M059J (cell line): ENCODE measurements around the gene RAB28. TPM values are rescaled to one million over a fixed set of nuclear protein-coding genes. Genes with fewer than 3 reads are reported as not detected.
"Not testable (repeated sequence)": the region's sequence is repeated elsewhere in the genome, so short reads cannot be mapped to it uniquely, and the experiment has no call there.

Experiments used
- DNase-seq: peaks from one replicate; pipeline ENCODE4 v3.0.0-alpha.2; 2012; ENCODE audit warnings: low read depth
- total RNA-seq: library from RNA; depleted of rRNA; stranded (reverse); fragments of >200 nt; shearing (Covaris generic); gene quantifications from 2 replicates; pipeline ENCODE4 v1.2.3, GENCODE V29; 2014

Gene RAB28
- total RNA-seq, 1 experiment from 2014 or later, result 40.2 TPM

DNA sequence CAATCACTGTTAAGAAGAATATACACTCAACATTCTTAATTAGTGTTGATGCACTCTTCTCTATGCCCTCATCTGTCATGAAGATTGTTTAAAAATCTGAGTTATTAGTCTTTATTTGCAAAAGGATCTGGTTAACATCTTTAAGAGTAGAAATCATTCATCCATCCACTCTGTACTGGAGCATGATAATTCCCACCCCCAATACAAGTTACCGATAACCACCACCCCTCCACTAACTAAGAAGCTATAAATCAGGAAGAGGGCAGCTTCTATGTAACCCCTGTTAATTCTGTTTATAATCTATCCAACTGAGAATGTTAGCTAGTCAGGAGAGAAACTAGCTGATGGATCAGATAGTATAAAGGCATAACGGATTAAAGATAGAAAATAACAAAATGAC, 34.5 kb downstream of the RAB28 start:
- DNase-seq, result no peak

DNA sequence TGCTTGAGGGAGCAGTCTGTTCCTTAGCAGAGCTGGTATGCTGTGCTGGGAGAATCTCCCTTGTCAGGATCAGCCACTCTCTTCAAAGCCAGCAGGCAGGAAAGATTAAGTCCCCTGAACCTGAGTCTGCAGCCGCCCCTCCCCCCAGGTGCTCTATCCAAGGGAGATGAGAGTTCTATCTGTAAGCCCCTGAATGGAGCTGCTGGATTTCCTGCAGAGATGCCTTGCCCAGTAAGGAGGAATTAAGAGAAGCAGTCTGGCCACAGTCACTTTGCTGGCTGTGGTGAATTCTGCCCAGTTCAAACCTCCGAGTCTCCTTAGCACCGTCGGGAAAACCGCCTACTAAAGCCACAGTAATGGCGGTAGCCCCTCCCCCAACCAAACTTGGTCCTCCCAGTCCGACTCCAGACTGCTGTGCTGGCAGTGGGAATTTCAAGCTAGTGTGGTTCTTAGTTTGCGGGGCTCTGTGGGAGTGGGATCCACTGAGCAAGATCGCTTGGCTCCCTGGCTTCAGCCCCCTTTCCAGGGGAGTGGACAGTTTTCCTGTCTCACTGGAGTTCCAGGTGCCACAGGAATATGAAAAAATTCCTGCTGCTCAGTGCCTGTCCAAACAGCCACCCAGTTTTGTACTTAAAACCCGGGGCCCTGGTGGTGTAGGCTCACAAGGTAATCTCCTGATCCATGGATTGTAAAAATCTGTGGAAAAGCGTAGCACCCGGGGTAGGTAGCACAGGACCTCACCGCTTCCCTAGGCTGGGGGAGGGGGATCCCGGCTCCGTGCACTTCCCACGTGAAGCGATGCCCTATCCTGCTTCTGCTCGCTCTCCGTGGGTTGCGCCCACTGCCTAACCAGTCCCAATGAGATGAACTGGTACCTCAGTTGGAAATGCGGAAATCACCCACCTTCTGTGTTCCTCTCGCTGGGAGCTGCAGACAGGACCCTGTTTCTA, 38.0 kb downstream of the RAB28 start:
- DNase-seq, result no peak

- no peak for DNase-seq
Observed at GRCh38 chr4:13441506-13441905, 42.6 kb downstream of the RAB28 start.

- DNase-seq, result no peak
Observed at GRCh38 chr4:13436962-13437361, 47.2 kb downstream of the RAB28 start.

- DNase-seq, result no peak
Observed at GRCh38 chr4:13432453-13432852, 51.7 kb downstream of the RAB28 start.

- DNase-seq, result no peak
Observed at GRCh38 chr4:13430834-13431568, 53.1 kb downstream of the RAB28 start.

- no peak for DNase-seq
Observed at GRCh38 chr4:13427599-13428325, 56.4 kb downstream of the RAB28 start.

GRCh38 chr4:13415068-13415785, 68.9 kb downstream of the RAB28 start:
- no peak for DNase-seq

DNA sequence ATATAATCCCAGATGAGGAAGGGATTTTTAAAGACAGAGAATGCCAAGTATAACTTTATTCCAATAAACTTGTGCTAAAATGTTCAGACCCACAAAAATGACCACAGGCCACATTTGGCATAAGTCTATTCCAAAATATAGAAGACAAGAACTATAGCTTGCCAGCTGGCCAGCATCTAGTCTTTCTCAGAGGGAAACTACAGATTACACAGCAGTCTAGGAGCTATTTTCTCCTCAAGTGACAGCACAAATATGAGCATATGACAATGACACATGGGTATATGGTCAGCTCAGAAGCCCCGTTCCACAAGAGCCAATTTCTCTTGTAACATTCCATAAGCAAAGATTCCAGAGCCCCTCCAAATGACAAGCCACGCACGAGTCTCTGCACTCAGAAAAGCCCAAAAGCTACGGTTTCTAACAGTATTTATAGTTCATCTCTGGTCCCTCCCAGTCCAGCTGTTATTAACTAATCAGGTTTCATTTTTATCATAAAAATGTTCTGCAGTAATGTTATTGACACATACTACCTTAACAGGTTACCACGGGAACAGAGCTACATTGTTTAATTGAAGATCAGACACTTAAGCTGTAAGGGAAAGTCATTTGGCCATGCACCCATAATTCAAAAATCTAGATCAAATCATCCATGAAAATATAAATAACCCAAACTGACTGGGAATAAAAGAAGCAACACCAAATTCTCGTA, 70.3 kb downstream of the RAB28 start:
- DNase-seq, result no peak

GRCh38 chr4:13411942-13412341, 72.2 kb downstream of the RAB28 start:
- DNase-seq, result no peak

- DNase-seq, result no peak
Observed at GRCh38 chr4:13409324-13409723, 74.8 kb downstream of the RAB28 start.

- not testable (repeated sequence) for DNase-seq
Observed at GRCh38 chr4:13406156-13406555, 78.0 kb downstream of the RAB28 start.

GRCh38 chr4:13403833-13404232, 80.3 kb downstream of the RAB28 start:
- DNase-seq, result no peak

- DNase-seq, result no peak
Observed at GRCh38 chr4:13403326-13403725, 80.8 kb downstream of the RAB28 start.

GRCh38 chr4:13399257-13399656, 84.9 kb downstream of the RAB28 start:
- peak; percentile 13 for DNase-seq

- DNase-seq, result no peak
Observed at GRCh38 chr4:13396161-13396560, 88.0 kb downstream of the RAB28 start.

DNA sequence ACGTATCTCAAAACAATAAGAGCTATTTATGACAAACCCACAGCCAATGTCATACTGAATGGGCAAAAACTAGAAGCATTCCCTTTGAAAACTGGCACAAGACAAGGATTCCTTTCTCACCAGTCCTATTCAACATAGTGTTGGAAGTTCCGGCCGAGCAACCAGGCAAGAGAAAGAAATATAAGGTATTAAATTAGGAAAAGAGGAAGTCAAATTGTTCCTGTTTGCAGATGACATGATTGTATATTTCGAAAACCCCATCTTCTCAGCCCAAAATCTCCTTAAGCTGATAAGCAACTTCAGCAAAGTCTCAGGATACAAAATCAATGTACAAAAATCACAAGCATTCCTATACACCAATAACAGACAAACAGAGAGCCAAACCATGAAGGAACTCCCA, 94.2 kb downstream of the RAB28 start:
- DNase-seq, result not testable (repeated sequence)

DNA sequence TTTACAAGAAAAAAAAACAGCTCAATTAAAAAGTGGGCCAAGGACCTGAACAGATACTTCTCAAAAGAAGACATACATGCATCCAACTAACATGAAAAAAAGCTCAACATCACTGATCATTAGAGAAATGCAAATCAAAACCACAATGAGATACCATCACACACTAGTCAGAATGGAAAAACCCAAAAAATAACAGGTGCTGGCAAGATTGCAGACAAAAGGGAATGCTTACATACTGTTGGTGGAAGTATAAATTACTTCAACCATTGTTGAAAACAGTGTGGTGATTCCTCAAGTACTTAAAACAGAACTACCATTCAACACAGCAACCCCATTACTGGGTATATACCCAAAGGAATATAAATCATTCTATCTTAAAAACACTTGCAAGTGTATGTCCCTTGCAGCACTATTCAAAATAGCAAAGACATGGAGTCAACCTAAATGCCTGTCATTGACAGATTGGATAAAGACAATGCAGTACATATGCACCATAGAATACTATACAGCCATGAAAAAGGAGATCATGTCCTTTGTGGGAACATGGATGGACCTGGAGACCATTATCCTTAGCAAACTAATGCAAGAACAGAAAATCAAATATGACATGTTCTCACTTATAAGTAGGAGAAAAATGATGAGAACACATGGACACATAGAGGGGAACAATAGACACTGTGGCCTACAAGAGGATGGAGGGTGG, 97.6 kb downstream of the RAB28 start:
- DNase-seq, result peak; percentile 60

DNA sequence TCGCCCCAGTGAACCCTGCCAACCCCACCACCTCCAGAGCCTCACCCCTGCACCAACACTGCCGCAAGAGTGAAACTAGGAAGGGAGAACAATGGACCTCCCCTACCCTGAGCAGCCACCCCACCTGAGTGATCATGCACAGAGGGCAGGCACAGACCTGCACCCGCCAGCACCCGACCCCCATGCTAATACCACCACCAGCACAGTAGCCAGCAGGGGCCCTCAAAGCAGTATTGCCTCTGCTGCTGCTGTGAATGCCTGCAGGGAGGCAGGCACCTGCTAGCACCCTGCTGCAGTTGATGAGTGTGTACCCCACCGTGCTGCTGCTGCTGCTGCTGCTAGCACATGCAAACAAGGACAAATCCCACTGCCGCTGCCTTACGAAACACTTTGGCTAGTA, 100.1 kb downstream of the RAB28 start:
- no peak for DNase-seq
